Measurements from ENCODE around the gene MYL6B.

MYL6B gene

GRCh38 chr12:56193025-56193578, 40.7 kb downstream of the MYL6B start:
- TF ChIP-seq GATA2 (IDR thresholded peaks at IDR 0.05; ENCODE audit: low read depth, low read length): no peak
- TF ChIP-seq GATA3 (IDR thresholded peaks at IDR 0.05; ENCODE audit: low read depth, low read length): no peak

- TF ChIP-seq GATA2 (IDR thresholded peaks at IDR 0.05; ENCODE audit: low read depth, low read length) (no peak), GATA3 (IDR thresholded peaks at IDR 0.05; ENCODE audit: low read depth, low read length) (no peak)
Measured at GRCh38 chr12:56197921-56198635, 45.7 kb downstream of the MYL6B start.

- TF ChIP-seq GATA3 (IDR thresholded peaks at IDR 0.05; ENCODE audit: low read depth, low read length): no peak
- TF ChIP-seq GATA2 (IDR thresholded peaks at IDR 0.05; ENCODE audit: low read depth, low read length): no peak
Measured at GRCh38 chr12:56198836-56199235, 46.4 kb downstream of the MYL6B start.

GRCh38 chr12:56202366-56202765, 50.0 kb downstream of the MYL6B start:
- TF ChIP-seq GATA2 (IDR thresholded peaks at IDR 0.05; ENCODE audit: low read depth, low read length) (no peak), GATA3 (IDR thresholded peaks at IDR 0.05; ENCODE audit: low read depth, low read length) (no peak)

GRCh38 chr12:56202838-56203237, 50.5 kb downstream of the MYL6B start:
- TF ChIP-seq GATA2 (IDR thresholded peaks at IDR 0.05; ENCODE audit: low read depth, low read length) (no peak), GATA3 (IDR thresholded peaks at IDR 0.05; ENCODE audit: low read depth, low read length) (no peak)

- no peak for TF ChIP-seq GATA2 (IDR thresholded peaks at IDR 0.05; ENCODE audit: low read depth, low read length)
- TF ChIP-seq GATA3 (IDR thresholded peaks at IDR 0.05; ENCODE audit: low read depth, low read length): no peak
Measured at GRCh38 chr12:56204275-56204674, 51.9 kb downstream of the MYL6B start.

GRCh38 chr12:56205445-56205844, 53.1 kb downstream of the MYL6B start:
- no peak for TF ChIP-seq GATA3 (IDR thresholded peaks at IDR 0.05; ENCODE audit: low read depth, low read length)
- no peak for TF ChIP-seq GATA2 (IDR thresholded peaks at IDR 0.05; ENCODE audit: low read depth, low read length)

- TF ChIP-seq GATA3 (IDR thresholded peaks at IDR 0.05; ENCODE audit: low read depth, low read length) (no peak), GATA2 (IDR thresholded peaks at IDR 0.05; ENCODE audit: low read depth, low read length) (no peak)
Measured at GRCh38 chr12:56206452-56207166, 54.2 kb downstream of the MYL6B start.
